ENCODE measurements around the gene SRC.

- TF ChIP-seq EP300 (IDR thresholded peaks at IDR 0.05; ENCODE audit: borderline replicate concordance in 1 of 2, low read depth in 1 of 2, low read length in 1 of 2) (no peak), RAD21 (IDR thresholded peaks at IDR 0.05; ENCODE audit: low read length) (no peak), JUND (IDR thresholded peaks at IDR 0.05) (no peak), CTCF (IDR thresholded peaks at IDR 0.05) (no peak), MXI1 (IDR thresholded peaks at IDR 0.05; ENCODE audit: low read depth, low read length) (no peak), POLR2AphosphoS5 (IDR thresholded peaks at IDR 0.05; ENCODE audit: low read depth, low read length) (no peak), SMC3 (IDR thresholded peaks at IDR 0.05; ENCODE audit: low read depth, low read length) (no peak), FOXM1 (IDR thresholded peaks at IDR 0.05; ENCODE audit: low read depth) (no peak), YY1 (IDR thresholded peaks at IDR 0.05; ENCODE audit: low read depth) (no peak), RXRA (IDR thresholded peaks at IDR 0.05; ENCODE audit: borderline replicate concordance, low read depth) (no peak), SIN3A (IDR thresholded peaks at IDR 0.05; ENCODE audit: borderline replicate concordance, low read depth, low read length) (no peak)
- TF ChIP-seq, protein P1, sequence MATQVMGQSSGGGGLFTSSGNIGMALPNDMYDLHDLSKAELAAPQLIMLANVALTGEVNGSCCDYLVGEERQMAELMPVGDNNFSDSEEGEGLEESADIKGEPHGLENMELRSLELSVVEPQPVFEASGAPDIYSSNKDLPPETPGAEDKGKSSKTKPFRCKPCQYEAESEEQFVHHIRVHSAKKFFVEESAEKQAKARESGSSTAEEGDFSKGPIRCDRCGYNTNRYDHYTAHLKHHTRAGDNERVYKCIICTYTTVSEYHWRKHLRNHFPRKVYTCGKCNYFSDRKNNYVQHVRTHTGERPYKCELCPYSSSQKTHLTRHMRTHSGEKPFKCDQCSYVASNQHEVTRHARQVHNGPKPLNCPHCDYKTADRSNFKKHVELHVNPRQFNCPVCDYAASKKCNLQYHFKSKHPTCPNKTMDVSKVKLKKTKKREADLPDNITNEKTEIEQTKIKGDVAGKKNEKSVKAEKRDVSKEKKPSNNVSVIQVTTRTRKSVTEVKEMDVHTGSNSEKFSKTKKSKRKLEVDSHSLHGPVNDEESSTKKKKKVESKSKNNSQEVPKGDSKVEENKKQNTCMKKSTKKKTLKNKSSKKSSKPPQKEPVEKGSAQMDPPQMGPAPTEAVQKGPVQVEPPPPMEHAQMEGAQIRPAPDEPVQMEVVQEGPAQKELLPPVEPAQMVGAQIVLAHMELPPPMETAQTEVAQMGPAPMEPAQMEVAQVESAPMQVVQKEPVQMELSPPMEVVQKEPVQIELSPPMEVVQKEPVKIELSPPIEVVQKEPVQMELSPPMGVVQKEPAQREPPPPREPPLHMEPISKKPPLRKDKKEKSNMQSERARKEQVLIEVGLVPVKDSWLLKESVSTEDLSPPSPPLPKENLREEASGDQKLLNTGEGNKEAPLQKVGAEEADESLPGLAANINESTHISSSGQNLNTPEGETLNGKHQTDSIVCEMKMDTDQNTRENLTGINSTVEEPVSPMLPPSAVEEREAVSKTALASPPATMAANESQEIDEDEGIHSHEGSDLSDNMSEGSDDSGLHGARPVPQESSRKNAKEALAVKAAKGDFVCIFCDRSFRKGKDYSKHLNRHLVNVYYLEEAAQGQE (IDR thresholded peaks at IDR 0.05; ENCODE audit: low read depth, low read length): no peak
- TF ChIP-seq, protein P2, sequence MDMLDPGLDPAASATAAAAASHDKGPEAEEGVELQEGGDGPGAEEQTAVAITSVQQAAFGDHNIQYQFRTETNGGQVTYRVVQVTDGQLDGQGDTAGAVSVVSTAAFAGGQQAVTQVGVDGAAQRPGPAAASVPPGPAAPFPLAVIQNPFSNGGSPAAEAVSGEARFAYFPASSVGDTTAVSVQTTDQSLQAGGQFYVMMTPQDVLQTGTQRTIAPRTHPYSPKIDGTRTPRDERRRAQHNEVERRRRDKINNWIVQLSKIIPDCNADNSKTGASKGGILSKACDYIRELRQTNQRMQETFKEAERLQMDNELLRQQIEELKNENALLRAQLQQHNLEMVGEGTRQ (IDR thresholded peaks at IDR 0.05; ENCODE audit: borderline replicate concordance, low read depth, low read length): no peak
Observed at GRCh38 chr20:37328149-37328945, 17.6 kb upstream of the SRC start.

Measured in SK-N-SH (cell line).